Esophagus muscularis mucosa (tissue), 4 donors: Measurements from ENCODE around the gene TP53AIP1. TPM values are rescaled to one million over a fixed set of nuclear protein-coding genes. Genes with fewer than 3 reads are reported as not detected.

ENCODE experiments used
- DNase-seq: peaks from one replicate; pipeline ENCODE4 v3.0.0-alpha.2; 2017; ENCODE audit errors: extremely low spot score
- H3K27ac ChIP-seq, 4 donors: fragments of 200-600 bp; sonication (generic); replicated peaks in 1 of 4; 1 replicate in 3 of 4; 2 replicates in 1 of 4; pipeline ENCODE4 v1.5.1; 2016 to 2019; ENCODE audit warnings: mild to moderate bottlenecking in 1 of 4
- H3K27me3 ChIP-seq, 4 donors: fragments of 200-600 bp; sonication (generic); one replicate each; pipeline versions ENCODE4 v1.5.1 to v1.6.0; 2016 to 2019
- H3K36me3 ChIP-seq, 4 donors: fragments of 200-600 bp; sonication (generic); one replicate each; pipeline ENCODE4 v1.5.1; 2016 to 2019
- H3K4me1 ChIP-seq, 4 donors: fragments of 200-600 bp; sonication (generic); one replicate each; pipeline ENCODE4 v1.5.1; 2016 to 2019
- H3K4me3 ChIP-seq, 4 donors: fragments of 200-600 bp; sonication (generic); 1 replicate in 2 of 4; 2 replicates in 2 of 4; pipeline ENCODE4 v1.5.1; 2016 to 2019; ENCODE audit warnings: mild to moderate bottlenecking in 4 of 4, moderate library complexity in 1 of 4
- H3K9me3 ChIP-seq, 4 donors: fragments of 200-600 bp; sonication (generic); 1 replicate in 3 of 4; 2 replicates in 1 of 4; pipeline ENCODE4 v1.5.1; 2016 to 2019
- CTCF ChIP-seq, 3 experiments: fragments of 200-600 bp in 2 of 3; fragments of 450-650 bp in 1 of 3; sonication (generic) in 2 of 3; IDR thresholded peaks; one replicate each; pipeline ENCODE4 v1.5.1; 2017 to 2019; ENCODE audit warnings: antibody characterized with exemption in 3 of 3, mild to moderate bottlenecking in 2 of 3, moderate library complexity in 1 of 3
- EP300 ChIP-seq: sonication (generic); formaldehyde crosslinking; IDR thresholded peaks from one replicate; pipeline ENCODE4 v1.6.1; 2017; ENCODE audit warnings: antibody characterized with exemption
- POLR2A ChIP-seq: fragments of 450-650 bp; IDR thresholded peaks from one replicate; pipeline ENCODE4 v1.6.1; 2017; ENCODE audit warnings: antibody characterized with exemption, moderate library complexity, mild to moderate bottlenecking, low read depth
- POLR2AphosphoS5 ChIP-seq, 2 donors: sonication (generic); formaldehyde crosslinking; IDR thresholded peaks; one replicate each; pipeline ENCODE4 v1.6.1; 2017; ENCODE audit warnings: antibody characterized with exemption in 2 of 2
- WGBS: methylation state at CpG from one replicate; pipeline ENCODE4 v1.1.5; 2018; 5-methylcytosine and 5-hydroxymethylcytosine counted together
- intact Hi-C: fragments of 100-400 bp; cut with DNase I; formaldehyde crosslinking; loops from one replicate; pipeline ENCODE4 v1.15.1; 2023
- total RNA-seq, 4 donors: library from RNA; depleted of rRNA; stranded (reverse); fragments of >200 nt; gene quantifications; one replicate each; pipeline versions ENCODE4 v1.1.0 to v1.2.1, GENCODE V29; 2016

Gene TP53AIP1
- total RNA-seq, 4 donors from 2014 or later = 0.57 TPM; not detected in 3

GRCh38 chr11:128898580-128899344 is 43.9 kb downstream of the TP53AIP1 start:
- Histone ChIP-seq H3K9me3 (no peaks in the 10 kb centered on the region), H3K36me3 (no peaks in the 10 kb centered on the region), H3K27me3 (no peaks in the 10 kb centered on the region), H3K4me3 (no peak overlapping the region), H3K27ac (no peak overlapping the region), H3K4me1 (peaks cover 0 to 12% (median 9%) of the 10 kb centered on the region in 4 donors)
- no peak for DNase-seq
- intact Hi-C loops = no loop called here
- WGBS = 95% methylated on average over 13 of the region's 13 CpGs
- TF ChIP-seq POLR2A (no peak), CTCF (IDR thresholded peaks at IDR 0.05) (no peak), POLR2AphosphoS5 (IDR thresholded peaks at IDR 0.05) (no peak), EP300 (no peak)

DNA sequence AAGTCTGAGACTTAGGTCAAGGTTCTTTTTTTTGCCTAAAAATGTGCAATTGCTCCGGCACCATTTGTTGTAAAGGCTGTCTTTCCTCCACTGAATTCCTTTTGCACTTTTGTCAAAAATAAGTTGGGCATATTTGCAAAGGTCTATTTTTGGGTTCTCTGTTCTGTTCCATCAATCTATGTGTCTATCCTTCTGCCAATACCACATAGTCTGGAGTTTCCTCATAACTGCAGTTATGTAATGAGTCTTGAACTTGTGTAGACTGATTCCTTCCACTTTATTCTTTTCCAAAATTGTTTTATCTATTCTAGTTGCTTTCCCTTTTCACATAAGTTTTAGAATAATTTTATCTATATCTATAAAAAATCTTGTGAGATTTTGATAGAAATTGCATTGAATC is 44.8 kb downstream of the TP53AIP1 start:
- Histone ChIP-seq H3K27ac (no peak overlapping the region), H3K4me1 (peaks cover 0 to 17% (median 9%) of the 10 kb centered on the region in 4 donors), H3K27me3 (no peaks in the 10 kb centered on the region), H3K36me3 (no peaks in the 10 kb centered on the region), H3K9me3 (no peaks in the 10 kb centered on the region), H3K4me3 (no peak overlapping the region)
- WGBS = 91% methylated on average over 1 of the region's 1 CpG
- no peak for DNase-seq
- intact Hi-C loops = no loop called here
- no peak for TF ChIP-seq POLR2A
- TF ChIP-seq POLR2AphosphoS5 (IDR thresholded peaks at IDR 0.05) = no peak
- no peak for TF ChIP-seq CTCF (IDR thresholded peaks at IDR 0.05)
- no peak for TF ChIP-seq EP300

GRCh38 chr11:128896356-128896755 is 46.3 kb downstream of the TP53AIP1 start:
- intact Hi-C loops = no loop called here
- DNase-seq = no peak
- 75% methylated on average over 2 of the region's 2 CpGs for WGBS
- Histone ChIP-seq H3K36me3 (no peaks in the 10 kb centered on the region), H3K4me3 (no peak overlapping the region), H3K27ac (no peak overlapping the region), H3K9me3 (no peaks in the 10 kb centered on the region), H3K4me1 (peaks cover 5 to 23% (median 13%) of the 10 kb centered on the region in 4 donors), H3K27me3 (peaks cover 0 to 10% (median 0%) of the 10 kb centered on the region in 4 donors)
- TF ChIP-seq POLR2AphosphoS5 (IDR thresholded peaks at IDR 0.05) (no peak), POLR2A (no peak)

DNA sequence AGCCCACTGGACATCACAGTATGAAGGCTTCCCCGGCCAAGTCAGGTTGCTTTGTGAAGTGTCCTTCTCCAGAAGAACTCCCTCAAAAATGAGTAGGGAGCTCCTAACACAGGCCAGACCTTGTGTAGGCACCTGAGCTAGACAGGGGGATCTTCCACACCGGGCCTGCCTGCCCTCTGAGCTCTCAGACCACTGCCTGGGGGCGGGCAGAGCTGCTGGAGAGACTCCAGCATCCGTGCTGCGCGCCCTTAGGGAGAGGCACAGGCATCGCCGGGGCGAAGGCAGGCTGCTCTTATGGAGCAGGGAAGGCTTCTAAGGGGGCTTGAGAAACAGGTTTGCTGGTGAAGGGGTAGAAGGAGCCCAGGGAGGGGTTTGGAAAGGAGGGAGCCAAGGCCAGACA is 47.1 kb downstream of the TP53AIP1 start:
- Histone ChIP-seq H3K27me3 (peaks cover 0 to 18% (median 0%) of the 10 kb centered on the region in 4 donors), H3K27ac (no peak overlapping the region), H3K4me3 (no peak overlapping the region), H3K36me3 (no peaks in the 10 kb centered on the region), H3K4me1 (peaks cover 14 to 26% (median 17%) of the 10 kb centered on the region in 4 donors), H3K9me3 (no peaks in the 10 kb centered on the region)
- WGBS = 96% methylated on average over 9 of the region's 9 CpGs
- DNase-seq = no peak
- no peak for TF ChIP-seq EP300
- TF ChIP-seq POLR2AphosphoS5 (IDR thresholded peaks at IDR 0.05) = no peak
- no peak for TF ChIP-seq CTCF (IDR thresholded peaks at IDR 0.05)
- TF ChIP-seq POLR2A = no peak
- intact Hi-C loops = no loop called here

DNA sequence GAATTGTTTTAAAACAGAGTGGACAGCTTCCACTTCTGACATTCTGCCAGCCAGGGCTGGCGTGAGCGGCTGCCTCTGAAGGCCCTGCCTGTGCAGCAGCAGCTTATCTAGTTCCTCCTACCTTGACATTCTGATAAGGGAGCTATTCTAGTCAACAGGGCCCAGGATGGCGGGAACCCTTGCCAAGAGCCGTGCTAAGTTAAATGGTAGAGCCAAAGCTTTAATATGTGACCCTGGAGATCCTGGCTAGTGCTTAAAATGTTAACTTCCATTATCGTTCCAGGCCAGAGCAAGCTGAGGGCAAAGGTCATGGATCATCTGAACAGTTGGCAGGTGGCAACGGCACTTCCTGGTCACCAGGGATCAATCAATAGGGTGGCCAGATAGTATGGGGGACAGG is 48.0 kb downstream of the TP53AIP1 start:
- intact Hi-C loops = no loop called here
- TF ChIP-seq EP300 = no peak
- TF ChIP-seq POLR2A = no peak
- TF ChIP-seq POLR2AphosphoS5 (IDR thresholded peaks at IDR 0.05) = no peak
- no peak for TF ChIP-seq CTCF (IDR thresholded peaks at IDR 0.05)
- Histone ChIP-seq H3K36me3 (no peaks in the 10 kb centered on the region), H3K27me3 (peaks cover 0 to 27% (median 7%) of the 10 kb centered on the region in 4 donors), H3K4me1 (peaks cover 19 to 30% (median 20%) of the 10 kb centered on the region in 4 donors), H3K27ac (no peak overlapping the region), H3K9me3 (no peaks in the 10 kb centered on the region), H3K4me3 (no peak overlapping the region)
- 69% methylated on average over 6 of the region's 6 CpGs for WGBS
- DNase-seq = no peak
